ENCODE data around the gene ANKRD6. TPM values are rescaled to one million over a fixed set of nuclear protein-coding genes. Genes with fewer than 3 reads are reported as not detected.

ANKRD6 gene
- total RNA-seq, 1 donor from 2014 or later = 9.9 TPM

DNA sequence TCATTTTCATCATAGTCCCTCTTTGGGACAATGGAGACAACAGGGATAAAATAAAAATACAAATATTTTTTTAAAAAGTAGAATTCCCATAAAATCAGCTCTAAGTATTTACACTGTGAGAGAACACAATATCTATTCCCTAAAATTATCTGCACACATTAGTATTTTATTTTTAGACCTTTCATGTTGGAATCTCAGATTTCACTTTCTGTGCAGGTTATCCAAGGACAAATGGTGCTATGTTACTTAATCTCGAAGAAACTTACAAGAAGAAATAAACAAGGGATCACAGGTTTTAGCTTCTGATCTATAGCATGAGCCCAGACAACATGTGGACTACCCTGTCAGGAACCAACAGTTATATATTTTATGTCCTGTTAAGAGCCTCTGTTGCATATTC is 228.6 kb downstream of the ANKRD6 start:
- ATAC-seq = no peak

DNA sequence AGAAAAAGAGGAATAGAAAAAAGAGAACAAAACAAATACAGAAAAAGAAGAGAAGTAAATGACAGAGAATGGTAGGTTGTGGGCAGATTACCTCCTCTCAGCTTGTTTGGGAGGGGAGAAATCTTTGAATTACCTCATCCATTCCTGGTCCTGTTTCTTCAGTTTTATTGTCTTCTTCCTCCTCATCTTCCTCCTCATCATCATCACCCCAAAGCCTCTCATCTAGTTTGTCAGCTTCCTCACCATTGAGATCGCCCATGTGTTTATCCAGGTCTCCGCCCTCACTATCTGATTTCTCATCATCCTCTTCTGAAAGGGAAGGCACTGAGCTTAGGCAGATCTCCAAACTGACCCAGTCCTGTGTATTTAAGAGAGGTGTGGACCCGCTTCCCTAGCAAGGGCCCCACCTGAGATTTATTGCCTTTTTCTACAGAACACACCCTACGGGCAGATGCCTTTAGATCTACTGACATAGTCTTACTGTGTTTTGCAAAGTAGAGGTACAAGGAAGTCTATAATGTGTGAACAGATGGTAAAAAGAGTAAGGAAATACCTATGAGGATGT is 229.8 kb downstream of the ANKRD6 start:
- ATAC-seq = no peak

DNA sequence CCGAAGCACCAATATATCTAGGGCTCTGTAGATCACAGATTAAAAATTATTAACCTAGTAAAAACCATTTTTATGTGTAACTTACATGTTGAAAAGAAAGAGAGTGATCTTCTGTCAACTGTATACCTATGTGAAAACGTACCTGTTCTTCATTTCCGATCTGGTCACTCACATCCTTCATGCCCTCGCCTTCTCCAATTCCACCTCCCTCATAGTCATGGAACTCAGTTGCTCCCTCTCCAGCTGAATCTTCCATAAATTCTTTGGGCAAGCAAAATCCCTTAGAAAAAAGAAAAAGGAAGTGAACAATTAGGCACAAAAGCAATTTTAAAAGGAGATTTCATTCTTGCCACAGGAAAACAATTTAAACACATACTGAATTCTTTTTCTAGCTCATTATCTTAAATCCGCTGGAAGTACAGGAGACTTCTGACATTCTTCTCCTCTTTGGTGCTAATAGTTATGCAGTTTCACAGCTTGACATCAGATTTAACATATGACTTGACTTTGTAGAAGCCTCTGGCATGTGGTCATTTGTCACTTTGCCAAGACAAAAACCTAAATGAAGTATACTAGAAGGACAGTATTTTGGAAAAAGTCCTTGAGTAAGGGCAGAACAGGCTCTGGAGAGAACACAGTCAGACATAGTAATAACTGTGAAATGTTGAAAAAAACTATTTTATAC is 235.1 kb downstream of the ANKRD6 start:
- ATAC-seq = no peak

DNA sequence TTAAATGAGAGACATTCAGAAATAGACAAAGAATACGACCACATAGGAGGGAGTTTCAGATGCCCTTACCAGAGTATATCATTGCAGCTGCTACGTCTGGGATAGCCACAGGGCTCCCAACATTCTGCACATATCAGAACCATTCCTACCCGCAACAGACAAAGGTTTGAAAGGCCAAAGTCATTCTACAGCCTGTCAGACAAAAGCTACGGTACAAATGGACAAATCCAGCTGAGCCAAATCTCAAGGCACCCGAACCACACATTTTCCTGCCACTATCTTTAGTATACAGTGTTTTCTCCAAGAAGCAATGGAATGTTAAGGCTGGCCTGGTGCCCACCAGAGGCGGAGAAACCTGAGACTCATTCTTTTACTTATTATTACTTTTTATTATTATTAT is 236.1 kb downstream of the ANKRD6 start:
- ATAC-seq = no peak

DNA sequence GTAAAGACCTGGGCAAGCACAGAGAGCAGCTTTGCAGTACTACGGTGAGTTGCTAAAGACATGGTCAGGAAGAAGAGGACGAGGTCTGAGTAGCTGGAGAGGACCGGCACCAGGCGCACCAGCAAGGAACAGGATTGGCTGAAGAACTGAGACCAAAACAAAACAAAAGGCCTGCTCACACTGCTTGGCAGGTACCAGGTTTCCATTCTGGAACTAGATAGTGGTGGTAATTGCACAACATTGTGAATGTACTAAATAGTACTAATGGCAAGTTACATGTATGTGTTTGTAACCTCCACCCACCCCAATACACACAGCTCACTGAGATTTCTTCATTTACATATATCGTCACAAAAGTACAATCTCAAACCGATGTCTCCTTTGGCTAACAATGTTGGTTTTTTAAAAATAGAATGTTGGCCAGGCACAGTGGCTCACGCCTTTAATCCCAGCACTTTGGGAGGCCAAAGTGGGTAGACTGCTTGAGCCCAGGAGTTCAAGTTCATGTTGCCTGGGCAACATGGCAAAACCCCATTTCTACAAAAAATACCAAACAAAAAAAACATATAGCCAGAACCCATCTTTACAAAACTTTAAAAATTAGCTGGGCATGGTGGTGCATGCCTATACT is 238.1 kb downstream of the ANKRD6 start:
- no peak for ATAC-seq

DNA sequence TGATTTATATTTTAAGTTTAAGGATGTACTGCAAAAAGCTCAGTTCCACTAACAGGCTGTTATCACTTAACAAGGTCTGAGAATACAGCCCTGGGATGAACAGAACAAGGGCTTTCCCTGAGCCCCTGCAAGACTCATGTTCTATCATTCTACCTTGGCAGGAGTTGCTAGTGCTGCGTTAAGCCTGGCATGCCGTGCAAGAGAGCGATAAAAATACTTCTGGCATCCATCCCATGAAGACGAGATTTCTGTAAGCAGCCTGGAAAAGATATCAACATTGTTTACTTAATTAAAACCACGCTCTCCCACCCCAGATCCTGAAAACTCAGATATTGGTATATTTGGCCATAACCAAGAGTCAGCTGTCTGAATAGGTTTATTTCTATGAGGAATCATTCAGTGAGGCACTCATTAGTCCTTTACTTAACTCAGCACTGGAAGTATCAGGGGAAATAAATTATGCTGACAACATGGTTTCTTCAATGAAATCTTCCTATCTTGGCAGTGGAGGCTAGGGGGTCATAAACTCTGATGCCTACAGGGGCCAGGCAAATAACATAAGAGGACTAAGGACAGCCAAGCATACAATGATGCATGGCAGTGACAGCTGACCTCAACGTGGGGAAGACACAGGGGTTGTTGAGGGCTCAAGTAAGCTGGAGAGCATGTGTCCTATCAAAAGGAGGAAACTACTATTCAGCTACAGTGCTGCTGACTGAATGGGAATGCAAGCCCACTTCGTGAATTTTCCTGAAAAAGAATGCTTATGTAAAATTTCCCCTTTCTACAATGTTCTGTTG is 243.2 kb downstream of the ANKRD6 start:
- ATAC-seq = no peak

DNA sequence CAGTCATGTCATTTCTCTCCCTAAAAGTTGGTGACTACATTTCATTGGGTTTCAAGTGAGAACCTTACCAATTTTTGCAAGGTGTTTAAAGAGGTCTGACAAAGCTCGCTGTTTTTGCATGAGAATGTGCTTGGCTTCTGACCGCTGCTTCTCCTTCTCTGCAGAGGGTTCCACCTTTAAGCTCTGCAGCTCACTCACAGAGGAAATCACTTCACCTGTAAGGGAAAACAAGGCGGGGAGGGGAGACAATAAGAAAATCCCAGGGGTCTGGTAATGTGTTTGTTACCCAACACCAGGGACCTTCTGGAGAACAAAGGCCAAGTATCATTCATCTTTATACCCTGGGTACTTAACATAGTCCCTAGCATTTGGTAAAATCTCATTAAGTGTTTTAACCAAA is 245.6 kb downstream of the ANKRD6 start:
- no peak for ATAC-seq

DNA sequence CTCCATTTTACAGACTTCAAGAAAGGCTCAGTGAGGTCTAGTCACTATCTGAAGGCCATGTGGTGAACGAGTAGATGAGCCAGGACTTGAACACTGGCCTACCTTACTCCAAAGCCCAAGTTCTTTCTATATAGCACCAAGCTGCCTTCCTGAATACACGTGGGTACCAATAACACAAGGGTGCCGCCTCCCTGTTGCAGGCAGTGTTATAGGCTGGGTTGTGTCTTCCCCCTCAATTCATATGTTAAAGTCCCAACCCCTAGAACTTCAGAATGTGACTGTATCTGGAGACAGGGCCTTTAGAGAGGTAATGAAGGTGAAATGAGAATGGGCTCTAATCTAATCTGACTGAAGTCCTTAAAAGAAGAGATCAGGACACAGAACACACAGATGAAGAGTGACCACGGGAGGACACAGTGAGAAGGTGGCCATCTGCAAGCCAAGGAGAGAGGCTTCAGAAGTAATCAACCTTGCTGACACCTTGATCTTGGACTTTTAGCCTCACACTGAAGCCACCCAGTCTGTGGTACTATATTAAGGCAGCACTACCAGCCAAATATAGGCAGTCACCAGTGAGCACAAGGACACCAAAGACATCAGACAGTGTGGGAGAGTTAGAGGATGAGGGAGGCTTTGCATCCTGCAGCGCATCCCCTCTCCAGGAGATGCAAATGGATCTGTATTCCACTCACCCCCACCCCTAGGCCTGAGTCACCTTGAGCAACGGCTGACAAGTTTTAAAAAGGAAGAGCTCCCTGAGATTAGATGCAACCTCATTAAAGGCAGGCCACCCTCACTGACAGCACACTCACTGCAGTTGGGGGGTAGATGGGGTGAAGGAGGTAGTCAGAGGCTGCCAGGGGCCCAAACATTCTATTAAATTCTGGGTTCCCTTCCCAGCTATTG is 246.5 kb downstream of the ANKRD6 start:
- no peak for ATAC-seq

DNA sequence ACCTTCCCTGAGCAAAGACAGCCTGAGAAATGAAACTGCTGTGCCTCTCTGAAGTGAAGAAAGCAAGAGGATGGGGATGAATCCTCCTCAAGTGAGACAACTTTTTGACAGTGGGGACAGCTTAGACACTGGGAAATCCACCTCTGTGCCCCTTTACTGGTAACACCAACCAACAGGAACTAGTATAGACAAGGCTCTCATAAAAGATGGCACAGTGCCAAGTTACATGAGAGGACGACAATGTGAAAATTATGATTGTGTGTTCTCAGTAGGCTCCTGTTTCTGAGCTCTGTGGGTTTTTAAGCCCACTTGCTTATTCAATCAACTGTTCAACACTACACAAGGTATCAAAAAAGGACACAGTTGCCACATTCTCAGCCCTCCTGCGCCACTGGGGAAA is 247.2 kb downstream of the ANKRD6 start:
- ATAC-seq = no peak

DNA sequence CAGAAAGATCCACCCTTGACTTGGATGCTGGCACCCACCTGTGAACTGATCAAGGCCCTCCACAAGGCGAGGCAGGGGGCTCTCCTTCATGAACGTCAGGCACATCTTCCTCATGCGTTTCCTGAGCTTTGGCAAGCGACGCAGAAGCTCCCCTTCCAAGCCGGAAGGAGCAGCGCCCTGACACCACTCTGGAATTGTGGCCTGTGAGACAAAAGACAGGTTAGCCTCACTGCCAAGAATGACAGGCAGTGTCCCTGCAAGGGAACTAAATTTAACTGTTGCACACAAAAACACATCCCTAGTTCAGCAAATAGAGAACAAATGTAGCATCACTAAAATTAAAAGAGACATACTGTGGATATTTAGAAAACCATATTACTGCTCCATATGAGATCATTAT is 247.6 kb downstream of the ANKRD6 start:
- no peak for ATAC-seq

DNA sequence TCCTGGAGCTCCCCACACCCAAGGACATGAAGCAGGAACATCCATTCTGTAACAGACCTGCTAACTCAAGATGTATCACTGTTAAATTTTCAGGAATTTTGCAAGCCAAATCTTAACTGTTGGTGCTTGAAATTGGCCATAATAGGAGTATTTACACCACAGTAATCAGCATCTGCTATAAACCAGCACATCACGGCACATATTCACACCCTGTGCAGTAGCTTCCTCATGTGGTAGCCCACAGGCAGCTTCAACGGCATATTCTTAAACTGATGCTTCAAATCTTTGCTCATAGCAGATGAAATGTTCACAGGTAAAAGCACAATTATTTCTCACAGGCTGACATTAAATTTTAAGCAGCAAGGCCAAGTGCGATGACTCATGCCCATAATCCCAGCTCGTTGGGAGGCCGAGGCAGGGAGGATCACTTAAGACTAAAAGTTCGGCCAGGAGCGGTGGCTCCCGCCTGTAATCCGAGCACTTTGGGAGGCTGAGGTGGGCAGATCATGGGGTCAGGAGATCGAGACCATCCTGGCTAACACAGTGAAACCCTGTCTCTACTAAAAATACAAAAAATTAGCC is 249.1 kb downstream of the ANKRD6 start:
- no peak for ATAC-seq

DNA sequence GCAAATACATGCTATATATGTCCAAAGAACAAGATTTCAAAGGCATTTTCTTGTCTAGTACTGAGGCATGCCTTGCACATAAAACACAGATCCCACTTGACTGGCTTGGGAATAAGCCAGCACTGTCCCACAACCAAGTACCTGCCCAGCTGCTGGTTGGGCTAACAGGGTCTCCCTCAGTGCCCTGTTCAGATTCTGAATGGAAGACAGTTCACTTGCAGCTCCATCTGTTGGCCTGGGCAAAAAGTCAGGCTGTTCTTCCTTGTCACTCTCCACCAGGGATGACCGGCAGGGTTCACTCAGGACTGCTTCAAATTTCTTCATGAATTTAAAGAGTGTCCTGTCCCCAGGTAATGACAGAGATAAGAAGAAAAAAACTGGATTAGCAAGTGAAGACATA is 250.0 kb downstream of the ANKRD6 start:
- no peak for ATAC-seq

Other genes starting within 250 kb of the ANKRD6 start
- gene GABRR1, start 215.8 kb upstream of the ANKRD6 start, total RNA-seq = 0.24 TPM
- not detected for gene GABRR2, start 117.9 kb upstream of the ANKRD6 start, total RNA-seq
- gene UBE2J1, start 80.4 kb upstream of the ANKRD6 start, total RNA-seq = 22.6 TPM
- gene RRAGD, start 20.9 kb upstream of the ANKRD6 start, total RNA-seq = 40.4 TPM
- 24.7 TPM for gene LYRM2, start 205.6 kb downstream of the ANKRD6 start, total RNA-seq